SK-N-MC (cell line): Measurements from ENCODE around the gene MAP3K9.

Source experiments
- EZH2 ChIP-seq: fragments of 200-600 bp; sonication (generic); IDR thresholded peaks from one replicate; pipeline ENCODE4 v1.6.1; 2017; ENCODE audit warnings: antibody characterized with exemption
- POLR2AphosphoS5 ChIP-seq: IDR thresholded peaks from 2 replicates; pipeline ENCODE4 v1.6.1; 2012; ENCODE audit warnings: mild to moderate bottlenecking, low read depth, low read length, borderline replicate concordance

GRCh38 chr14:70830998-70831781 is 21.9 kb upstream of the MAP3K9 start:
- TF ChIP-seq EZH2: no peak
- TF ChIP-seq POLR2AphosphoS5: no peak
